ENCODE results near the gene GALNT7. TPM values are rescaled to one million over a fixed set of nuclear protein-coding genes. Genes with fewer than 3 reads are reported as not detected.

GALNT7 gene
- total and polyA plus RNA-seq, 2 of the 13 experiments (the other 11 are each of a cell fraction or from before 2014, with no cell fraction given), result 0.08 to 0.13 TPM

- WGBS (ENCODE audit: low lambda C conversion rate), result 0% methylated on average over 2 of the region's 2 CpGs
- no peaks in the 10 kb centered on the region for H3K27me3 ChIP-seq (ENCODE audit: control insufficient read depth in 1 of 2, insufficient read depth in 2 of 2, low read length in 2 of 2)
- no peaks in the 10 kb centered on the region for H3K4me1 ChIP-seq (ENCODE audit: insufficient read depth, low read length)
- H3K9me3 ChIP-seq (ENCODE audit: low read length), result no peaks in the 10 kb centered on the region
- no peaks in the 10 kb centered on the region for H4K20me1 ChIP-seq (ENCODE audit: insufficient read depth, low read length)
- no peak overlapping the region for H3K9ac ChIP-seq (ENCODE audit: insufficient read depth, low read depth, low read length)
- ChIA-PET CTCF (ENCODE audit: low intra/inter-chr PET ratio, low total read pairs) (no interaction called here), POLR2A (no interaction called here)
- H3K36me3 ChIP-seq (replicated peaks in 1 of 2; ENCODE audit: control insufficient read depth in 1 of 2, insufficient read depth in 2 of 2, low read length in 2 of 2), result no peaks in the 10 kb centered on the region
- ATAC-seq, result no peak
- no TSS peak for BruUV-seq (replicated peaks)
- H3K27ac ChIP-seq (ENCODE audit: extremely low read length, insufficient read depth, low read length), result no peak overlapping the region
- TF ChIP-seq HIVEP1 (CRISPR knock-in tag; IDR thresholded peaks at IDR 0.05) (no peak), NCOA2 (CRISPR knock-in tag; IDR thresholded peaks at IDR 0.05) (no peak), CERS6 (CRISPR knock-in tag; IDR thresholded peaks at IDR 0.05) (no peak), ZNF17 (CRISPR knock-in tag; IDR thresholded peaks at IDR 0.05) (no peak), BHLHE40 (IDR thresholded peaks at IDR 0.05; ENCODE audit: low read length) (no peak), ZNF276 (CRISPR knock-in tag; IDR thresholded peaks at IDR 0.05; ENCODE audit: low read depth) (no peak), GABPB1 (CRISPR knock-in tag; IDR thresholded peaks at IDR 0.05) (no peak), HDAC1 (CRISPR knock-in tag; IDR thresholded peaks at IDR 0.05) (no peak), ZNF784 (CRISPR knock-in tag; IDR thresholded peaks at IDR 0.05; ENCODE audit: borderline replicate concordance) (no peak), ZKSCAN8 (CRISPR knock-in tag; IDR thresholded peaks at IDR 0.05; ENCODE audit: borderline replicate concordance) (no peak), SAP130 (CRISPR knock-in tag; IDR thresholded peaks at IDR 0.05; ENCODE audit: low read depth) (no peak), ZNF383 (CRISPR knock-in tag; IDR thresholded peaks at IDR 0.05; ENCODE audit: borderline replicate concordance) (no peak), NFATC3 (CRISPR knock-in tag; IDR thresholded peaks at IDR 0.05) (no peak), KDM5A (IDR thresholded peaks at IDR 0.05; ENCODE audit: borderline replicate concordance, low read length) (no peak), EZH2 (conservative IDR thresholded peaks at IDR 0.05; ENCODE audit: low read depth, low read length) (no peak), NRL (CRISPR knock-in tag; IDR thresholded peaks at IDR 0.05; ENCODE audit: borderline replicate concordance) (no peak), DRAP1 (CRISPR knock-in tag; IDR thresholded peaks at IDR 0.05) (no peak), ZNF768 (CRISPR knock-in tag; IDR thresholded peaks at IDR 0.05) (no peak)
- intact Hi-C loops (cut with micrococcal nuclease; ENCODE audit: unreplicated experiment), result no loop called here
- no peak for FAIRE-seq
- no peaks in the 10 kb centered on the region for H3K79me2 ChIP-seq (ENCODE audit: insufficient read depth, low read length)
- H3K4me3 ChIP-seq (replicated peaks in 1 of 3; ENCODE audit: insufficient read depth in 1 of 3, low read depth in 2 of 3, low read length in 3 of 3), result no peak overlapping the region
- H3K4me2 ChIP-seq (ENCODE audit: low read depth, low read length), result no peak overlapping the region
- DNase-seq (ENCODE audit: low spot score), result no peak
- in situ Hi-C loops (cut with HindIII; ENCODE audit: extremely low pct_ligation_motif_present, low pct_unique_long_range_greater_than_20kb), result no loop called here
- H2AFZ ChIP-seq (ENCODE audit: low read length), result no peak overlapping the region
Observed at GRCh38 chr4:173213296-173213695, 44.7 kb downstream of the GALNT7 start.

Measured in HepG2 (cell line).